ENCODE measurements around the gene YDJC.
A peak's percentile ranks its signal among the peaks of the same experiment; 100 is the strongest.

YDJC gene

GRCh38 chr22:21593406-21594232 is 36.2 kb downstream of the YDJC start:
- H3K4me3 ChIP-seq (ENCODE audit: low read depth, low read length), result no peak overlapping the region
- TF ChIP-seq CTCF (IDR thresholded peaks at IDR 0.05; ENCODE audit: low read depth, low read length) (peak; percentile 7), MYC (IDR thresholded peaks at IDR 0.05; ENCODE audit: low read depth, low read length) (no peak), MAX (IDR thresholded peaks at IDR 0.05; ENCODE audit: low read depth, low read length) (no peak), POLR2A (IDR thresholded peaks at IDR 0.05; ENCODE audit: extremely low read depth, insufficient read length) (no peak)
- no peak for DNase-seq (ENCODE audit: low read depth)

- DNase-seq (ENCODE audit: low read depth), result no peak
- TF ChIP-seq MYC (IDR thresholded peaks at IDR 0.05; ENCODE audit: low read depth, low read length) (no peak), CTCF (IDR thresholded peaks at IDR 0.05; ENCODE audit: low read depth, low read length) (no peak), MAX (IDR thresholded peaks at IDR 0.05; ENCODE audit: low read depth, low read length) (no peak), POLR2A (IDR thresholded peaks at IDR 0.05; ENCODE audit: extremely low read depth, insufficient read length) (no peak)
- no peak overlapping the region for H3K4me3 ChIP-seq (ENCODE audit: low read depth, low read length)
Measured at GRCh38 chr22:21592422-21592821, 37.4 kb downstream of the YDJC start.

GRCh38 chr22:21591695-21592094 is 38.1 kb downstream of the YDJC start:
- DNase-seq (ENCODE audit: low read depth), result no peak
- no peak overlapping the region for H3K4me3 ChIP-seq (ENCODE audit: low read depth, low read length)
- no peak for TF ChIP-seq CTCF (IDR thresholded peaks at IDR 0.05; ENCODE audit: low read depth, low read length)
- TF ChIP-seq MYC (IDR thresholded peaks at IDR 0.05; ENCODE audit: low read depth, low read length), result no peak
- TF ChIP-seq MAX (IDR thresholded peaks at IDR 0.05; ENCODE audit: low read depth, low read length), result no peak
- TF ChIP-seq POLR2A (IDR thresholded peaks at IDR 0.05; ENCODE audit: extremely low read depth, insufficient read length), result no peak

- TF ChIP-seq MAX (IDR thresholded peaks at IDR 0.05; ENCODE audit: low read depth, low read length) (no peak), POLR2A (IDR thresholded peaks at IDR 0.05; ENCODE audit: extremely low read depth, insufficient read length) (no peak)
- peak; percentile 78 for DNase-seq (ENCODE audit: low read depth)
Measured at GRCh38 chr22:21590809-21591641, 38.8 kb downstream of the YDJC start.

GRCh38 chr22:21589396-21589795 is 40.4 kb downstream of the YDJC start:
- H3K4me3 ChIP-seq (ENCODE audit: low read depth, low read length), result no peak overlapping the region
- TF ChIP-seq MAX (IDR thresholded peaks at IDR 0.05; ENCODE audit: low read depth, low read length) (no peak), CTCF (IDR thresholded peaks at IDR 0.05; ENCODE audit: low read depth, low read length) (no peak), POLR2A (IDR thresholded peaks at IDR 0.05; ENCODE audit: extremely low read depth, insufficient read length) (no peak), MYC (IDR thresholded peaks at IDR 0.05; ENCODE audit: low read depth, low read length) (no peak)
- no peak for DNase-seq (ENCODE audit: low read depth)

More at GRCh38 chr22:21590809-21591641, 38.8 kb downstream of the YDJC start:
- no peak overlapping the region for H3K4me3 ChIP-seq (ENCODE audit: low read depth, low read length)
